Stimulated activated CD4-positive, alpha-beta T cell treated with anti-CD3 and anti-CD28 coated beads, Interleukin-12 subunit alpha, Interleukin-12 subunit beta, amount 100 ng/mL, for 24 hours (primary cell): ENCODE measurements around the gene CEP135.
"Not testable (repeated sequence)": the region's sequence is repeated elsewhere in the genome, so short reads cannot be mapped to it uniquely, and the experiment has no call there.

ENCODE experiments used
- DNase-seq, 2 experiments: peaks; one replicate each; pipeline ENCODE4 v3.0.0-alpha.2; 2020; ENCODE audit warnings: low read depth in 2 of 2

CEP135 gene

GRCh38 chr4:56072730-56073129, 124.0 kb downstream of the CEP135 start:
- not testable (repeated sequence) for DNase-seq

- DNase-seq, result no peak
Observed at GRCh38 chr4:56077676-56078075, 128.9 kb downstream of the CEP135 start.

DNA sequence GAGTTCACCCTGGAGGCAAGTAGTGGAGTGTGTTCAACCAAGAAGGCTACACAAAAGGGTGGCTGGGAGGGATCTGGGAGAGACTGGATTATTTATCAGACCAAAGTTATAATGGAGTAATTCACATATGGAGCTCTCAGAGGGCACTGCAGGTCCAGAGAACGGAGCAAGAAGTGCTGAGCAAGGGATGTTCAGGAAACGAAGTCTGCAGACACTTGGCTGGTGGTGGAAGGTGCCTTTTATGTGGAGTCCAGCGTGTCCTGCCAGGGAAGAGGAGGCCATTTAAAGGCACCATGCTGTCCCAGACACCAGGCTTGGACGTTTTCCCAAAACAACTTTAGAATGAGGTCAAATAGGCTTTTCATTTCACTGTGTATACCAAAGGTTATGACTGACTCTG, 130.1 kb downstream of the CEP135 start:
- no peak for DNase-seq

GRCh38 chr4:56080384-56080783, 131.6 kb downstream of the CEP135 start:
- DNase-seq, result no peak

- DNase-seq, result no peak
Observed at GRCh38 chr4:56082829-56083228, 134.1 kb downstream of the CEP135 start.
